GM12864 (cell line): ENCODE results near the gene SCRT2.
A peak's percentile ranks its signal among the peaks of the same experiment; 100 is the strongest.
"Not testable (repeated sequence)": the region's sequence is repeated elsewhere in the genome, so short reads cannot be mapped to it uniquely, and the experiment has no call there.

Source experiments
- DNase-seq: peaks from one replicate; pipeline ENCODE4 v3.0.0-alpha.2; 2011; ENCODE audit warnings: low read depth
- H3K4me3 ChIP-seq: 2 replicates; pipeline ENCODE4 v1.5.1; 2011; ENCODE audit warnings: mild to moderate bottlenecking, low read depth, low read length, control low read depth
- TF ChIP-seq, protein P1 (sequence below): IDR thresholded peaks from 2 replicates; pipeline ENCODE4 v1.5.1; 2011; ENCODE audit warnings: low read depth, mild to moderate bottlenecking, moderate library complexity, low read length, control low read depth, inconsistent platforms; ENCODE audit errors: missing control alignments

Gene SCRT2

DNA sequence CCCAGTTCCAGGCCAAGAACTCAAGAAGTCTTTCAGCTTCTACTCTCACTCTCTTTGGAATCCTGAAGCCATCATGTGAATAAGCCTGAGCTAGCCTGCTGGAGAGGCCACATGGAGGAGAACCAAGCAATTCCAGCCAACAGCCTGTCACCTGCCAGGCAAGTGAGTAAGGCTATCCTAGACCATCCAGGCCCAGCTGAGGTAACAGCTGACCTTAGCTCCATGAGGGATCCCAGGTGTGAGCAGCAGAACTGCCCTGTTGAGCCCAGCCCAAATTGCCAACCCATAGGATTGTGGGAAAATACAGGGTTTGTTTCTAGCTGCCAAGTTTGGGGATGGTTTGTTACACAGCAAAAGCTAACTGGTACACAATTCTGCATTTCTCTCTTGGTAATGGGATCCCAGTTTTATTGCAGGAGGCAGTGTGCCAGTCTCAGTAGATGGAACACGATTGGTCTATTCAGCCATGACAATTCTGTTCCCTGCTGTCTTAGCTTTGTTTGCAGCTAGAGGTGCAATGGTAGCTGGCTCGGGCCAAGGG lies 28.1 kb downstream of the SCRT2 start:
- TF ChIP-seq, protein P1, sequence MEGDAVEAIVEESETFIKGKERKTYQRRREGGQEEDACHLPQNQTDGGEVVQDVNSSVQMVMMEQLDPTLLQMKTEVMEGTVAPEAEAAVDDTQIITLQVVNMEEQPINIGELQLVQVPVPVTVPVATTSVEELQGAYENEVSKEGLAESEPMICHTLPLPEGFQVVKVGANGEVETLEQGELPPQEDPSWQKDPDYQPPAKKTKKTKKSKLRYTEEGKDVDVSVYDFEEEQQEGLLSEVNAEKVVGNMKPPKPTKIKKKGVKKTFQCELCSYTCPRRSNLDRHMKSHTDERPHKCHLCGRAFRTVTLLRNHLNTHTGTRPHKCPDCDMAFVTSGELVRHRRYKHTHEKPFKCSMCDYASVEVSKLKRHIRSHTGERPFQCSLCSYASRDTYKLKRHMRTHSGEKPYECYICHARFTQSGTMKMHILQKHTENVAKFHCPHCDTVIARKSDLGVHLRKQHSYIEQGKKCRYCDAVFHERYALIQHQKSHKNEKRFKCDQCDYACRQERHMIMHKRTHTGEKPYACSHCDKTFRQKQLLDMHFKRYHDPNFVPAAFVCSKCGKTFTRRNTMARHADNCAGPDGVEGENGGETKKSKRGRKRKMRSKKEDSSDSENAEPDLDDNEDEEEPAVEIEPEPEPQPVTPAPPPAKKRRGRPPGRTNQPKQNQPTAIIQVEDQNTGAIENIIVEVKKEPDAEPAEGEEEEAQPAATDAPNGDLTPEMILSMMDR, result no peak
- H3K4me3 ChIP-seq, result no peak overlapping the region
- DNase-seq, result no peak

GRCh38 chr20:646868-647233 lies 28.8 kb downstream of the SCRT2 start:
- no peak for DNase-seq
- TF ChIP-seq, protein P1, result no peak
- no peak overlapping the region for H3K4me3 ChIP-seq

GRCh38 chr20:646107-646867 lies 29.3 kb downstream of the SCRT2 start:
- TF ChIP-seq, protein P1, result no peak
- DNase-seq, result no peak

GRCh38 chr20:645318-646106 lies 30.1 kb downstream of the SCRT2 start:
- no peak overlapping the region for H3K4me3 ChIP-seq
- TF ChIP-seq, protein P1, result peak; percentile 97
- DNase-seq, result peak; percentile 30

More at GRCh38 chr20:646107-646867, 29.3 kb downstream of the SCRT2 start:
- no peak overlapping the region for H3K4me3 ChIP-seq

DNA sequence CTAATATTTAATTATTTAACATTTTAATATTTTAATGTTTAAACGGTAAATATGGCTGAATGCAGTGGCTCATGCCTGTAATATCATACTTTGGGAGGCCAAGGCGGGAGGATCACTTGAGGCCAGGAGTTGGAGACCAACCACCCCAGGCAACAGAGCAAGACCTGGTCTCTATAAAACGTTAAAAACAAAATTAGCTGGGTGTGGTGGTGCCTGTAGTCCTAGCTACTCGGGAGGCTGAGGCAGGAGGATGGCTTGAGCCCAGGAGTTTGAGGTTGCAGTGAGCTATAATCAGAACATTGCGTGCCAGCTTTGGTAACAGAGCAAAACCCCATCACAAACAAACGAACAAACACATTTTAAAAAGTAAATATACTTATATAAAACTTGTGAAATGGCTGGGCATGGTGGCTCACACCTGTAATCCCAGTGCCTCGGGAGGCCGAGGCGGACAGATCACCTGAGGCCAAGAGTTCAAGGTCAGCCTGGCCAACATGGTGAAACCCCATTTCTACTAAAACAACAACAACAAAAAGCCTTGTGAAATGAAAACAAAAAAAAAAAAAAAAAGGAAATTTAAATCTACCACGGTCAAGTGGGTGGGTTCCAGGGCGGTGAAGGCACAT lies 30.8 kb downstream of the SCRT2 start:
- DNase-seq, result no peak
- H3K4me3 ChIP-seq, result no peak overlapping the region
- TF ChIP-seq, protein P1, result no peak

- DNase-seq, result no peak
- H3K4me3 ChIP-seq, result no peak overlapping the region
- TF ChIP-seq, protein P1, result no peak
Measured at GRCh38 chr20:642398-643174, 33.0 kb downstream of the SCRT2 start.

- H3K4me3 ChIP-seq, DNase-seq: not testable (repeated sequence)
Measured at GRCh38 chr20:642013-642397, 33.6 kb downstream of the SCRT2 start.
